Amniotic epithelial cell (primary cell): ENCODE measurements around the gene NCK2.

Source experiments
- DNase-seq: peaks from one replicate; pipeline ENCODE4 v3.0.0-alpha.2; 2010; ENCODE audit warnings: low read depth

NCK2 gene

DNA sequence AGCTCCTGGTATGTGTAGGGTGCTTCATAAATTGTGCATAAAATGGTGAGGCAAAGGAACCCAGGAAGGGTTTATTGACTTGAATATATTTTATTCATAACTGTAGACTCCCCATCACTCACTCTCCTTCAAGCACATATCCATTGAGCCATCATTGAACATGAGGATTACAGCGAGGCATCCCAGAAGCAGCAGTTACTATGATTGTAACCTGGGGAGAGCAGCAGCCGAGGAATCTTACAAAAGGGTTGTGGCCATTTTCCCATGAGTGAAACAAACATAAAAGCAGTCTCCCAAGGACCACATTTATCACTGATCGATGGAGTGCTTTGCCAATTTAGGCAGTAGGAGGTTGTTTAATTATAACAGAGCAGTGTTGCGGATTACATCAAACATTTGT, 183.4 kb downstream of the NCK2 start:
- DNase-seq, result no peak

GRCh38 chr2:105928563-105928962, 183.9 kb downstream of the NCK2 start:
- no peak for DNase-seq

- DNase-seq, result no peak
Observed at GRCh38 chr2:105929516-105929915, 184.8 kb downstream of the NCK2 start.

DNA sequence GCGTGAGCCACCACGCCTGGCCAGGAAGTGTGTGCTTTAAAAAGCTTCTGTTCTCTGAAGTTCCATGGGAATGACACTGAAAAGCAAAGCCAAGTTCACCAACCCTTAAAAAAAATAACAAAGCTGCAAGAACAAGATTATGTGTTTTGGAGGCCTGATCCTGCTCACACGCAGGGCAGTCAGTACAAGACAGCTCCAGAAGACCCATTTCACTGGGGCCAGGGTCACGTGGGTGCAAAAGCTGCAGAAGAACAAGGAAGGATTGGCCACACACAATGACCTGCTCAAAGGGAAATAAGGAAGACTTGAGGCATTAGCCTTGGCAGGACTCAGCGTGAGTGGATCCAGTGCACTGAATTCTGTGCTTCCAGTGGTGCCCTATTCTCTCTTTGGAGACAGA, 187.9 kb downstream of the NCK2 start:
- DNase-seq, result no peak

GRCh38 chr2:105933906-105934305, 189.2 kb downstream of the NCK2 start:
- DNase-seq, result no peak

- DNase-seq, result no peak
Observed at GRCh38 chr2:105934467-105934866, 189.8 kb downstream of the NCK2 start.

GRCh38 chr2:105935063-105935462, 190.4 kb downstream of the NCK2 start:
- no peak for DNase-seq

- no peak for DNase-seq
Observed at GRCh38 chr2:105936954-105937353, 192.2 kb downstream of the NCK2 start.

DNA sequence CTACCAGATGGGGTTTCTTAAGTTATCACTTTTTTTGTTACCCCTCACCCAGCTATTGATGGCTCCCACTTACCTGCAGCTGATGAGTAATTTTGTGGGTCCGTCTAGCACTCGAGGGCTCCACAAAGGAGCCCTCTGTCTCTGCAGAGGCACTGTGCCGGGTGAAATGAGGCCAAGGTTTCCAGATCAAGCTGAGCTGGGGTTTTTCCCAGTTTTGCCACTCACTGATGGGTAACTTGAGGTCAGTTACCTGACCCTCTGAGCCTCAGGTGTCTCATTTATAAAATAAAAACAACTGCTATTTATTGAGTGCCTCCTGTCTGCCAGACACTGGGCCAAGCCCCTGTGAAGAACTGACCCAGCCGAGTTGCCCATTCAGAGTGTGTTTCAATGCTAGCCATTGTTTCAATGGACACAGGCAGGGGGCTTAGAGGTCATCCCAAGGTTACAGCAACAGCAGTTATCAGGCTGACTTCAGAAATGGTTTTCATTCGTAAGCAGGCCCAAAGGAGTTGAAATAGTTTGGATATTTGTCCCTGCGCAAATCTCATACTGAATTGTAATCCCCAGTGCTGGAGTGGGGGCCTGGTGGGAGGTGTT, 192.9 kb downstream of the NCK2 start:
- no peak for DNase-seq
